HG02588 (cell line): ENCODE measurements around the gene EEFSEC.

Experiments
- ATAC-seq: cut with Tn5 transposase; IDR thresholded peaks from one replicate; pipeline ENCODE4 v1.9.1; 2021; ENCODE audit warnings: mild to moderate bottlenecking, moderate library complexity; ENCODE audit not compliant: unreplicated experiment

EEFSEC gene

GRCh38 chr3:128432971-128433836, 279.9 kb downstream of the EEFSEC start:
- ATAC-seq = no peak

GRCh38 chr3:128433837-128434165, 280.5 kb downstream of the EEFSEC start:
- ATAC-seq = no peak

- no peak for ATAC-seq
These were observed 281.2 kb downstream of the EEFSEC start for GRCh38 chr3:128434524-128434923.

GRCh38 chr3:128435058-128435457, 281.8 kb downstream of the EEFSEC start:
- no peak for ATAC-seq

GRCh38 chr3:128435561-128435960, 282.3 kb downstream of the EEFSEC start:
- ATAC-seq = no peak

GRCh38 chr3:128436214-128436613, 282.9 kb downstream of the EEFSEC start:
- no peak for ATAC-seq

- ATAC-seq = no peak
These were observed 285.3 kb downstream of the EEFSEC start for GRCh38 chr3:128438488-128439072.

- ATAC-seq = no peak
These were observed 285.9 kb downstream of the EEFSEC start for GRCh38 chr3:128439226-128439625.

- ATAC-seq = no peak
These were observed 288.8 kb downstream of the EEFSEC start for GRCh38 chr3:128442070-128442469.

GRCh38 chr3:128442949-128443348, 289.7 kb downstream of the EEFSEC start:
- no peak for ATAC-seq

- no peak for ATAC-seq
These were observed 290.5 kb downstream of the EEFSEC start for GRCh38 chr3:128443771-128444170.

- ATAC-seq = no peak
These were observed 292.1 kb downstream of the EEFSEC start for GRCh38 chr3:128445357-128445756.

- ATAC-seq = no peak
These were observed 293.5 kb downstream of the EEFSEC start for GRCh38 chr3:128446821-128447220.

GRCh38 chr3:128447561-128448013, 294.3 kb downstream of the EEFSEC start:
- no peak for ATAC-seq

GRCh38 chr3:128448491-128448890, 295.2 kb downstream of the EEFSEC start:
- ATAC-seq = no peak

- no peak for ATAC-seq
These were observed 295.9 kb downstream of the EEFSEC start for GRCh38 chr3:128449111-128449638.

- no peak for ATAC-seq
These were observed 298.8 kb downstream of the EEFSEC start for GRCh38 chr3:128452120-128452519.

GRCh38 chr3:128452678-128453275, 299.5 kb downstream of the EEFSEC start:
- ATAC-seq = no peak

GRCh38 chr3:128453501-128454309, 300.4 kb downstream of the EEFSEC start:
- ATAC-seq = no peak

- ATAC-seq = no peak
These were observed 301.0 kb downstream of the EEFSEC start for GRCh38 chr3:128454310-128454618.

GRCh38 chr3:128455116-128455515, 301.8 kb downstream of the EEFSEC start:
- no peak for ATAC-seq
